Activated T-cell treated with anti-CD3 and anti-CD28 coated beads, Interleukin-2, amount 50 U/mL, for 24 hours (primary cell): ENCODE measurements around the gene SUMO2.
"Not testable (repeated sequence)": the region's sequence is repeated elsewhere in the genome, so short reads cannot be mapped to it uniquely, and the experiment has no call there.

ENCODE experiments used
- DNase-seq: peaks from one replicate; pipeline ENCODE4 v3.0.0-alpha.2; 2020
- H3K27ac Mint-ChIP-seq: 2 replicates; pipeline ENCODE4 v1.8.0; 2020; ENCODE audit warnings: mild to moderate bottlenecking, mixed read lengths
- H3K27me3 Mint-ChIP-seq: 2 replicates; pipeline ENCODE4 v1.8.0; 2020; ENCODE audit warnings: mixed read lengths
- H3K36me3 Mint-ChIP-seq: 2 replicates; pipeline ENCODE4 v1.8.0; 2020; ENCODE audit warnings: low read depth, mixed read lengths
- H3K4me1 Mint-ChIP-seq: 2 replicates; pipeline ENCODE4 v1.8.0; 2020; ENCODE audit warnings: low read depth, mixed read lengths
- H3K4me3 Mint-ChIP-seq: 2 replicates; pipeline ENCODE4 v1.8.0; 2020; ENCODE audit warnings: mild to moderate bottlenecking, moderate library complexity, mixed read lengths
- H3K9me3 Mint-ChIP-seq: 2 replicates; pipeline ENCODE4 v1.8.0; 2020; ENCODE audit warnings: mixed read lengths

The SUMO2 gene

DNA sequence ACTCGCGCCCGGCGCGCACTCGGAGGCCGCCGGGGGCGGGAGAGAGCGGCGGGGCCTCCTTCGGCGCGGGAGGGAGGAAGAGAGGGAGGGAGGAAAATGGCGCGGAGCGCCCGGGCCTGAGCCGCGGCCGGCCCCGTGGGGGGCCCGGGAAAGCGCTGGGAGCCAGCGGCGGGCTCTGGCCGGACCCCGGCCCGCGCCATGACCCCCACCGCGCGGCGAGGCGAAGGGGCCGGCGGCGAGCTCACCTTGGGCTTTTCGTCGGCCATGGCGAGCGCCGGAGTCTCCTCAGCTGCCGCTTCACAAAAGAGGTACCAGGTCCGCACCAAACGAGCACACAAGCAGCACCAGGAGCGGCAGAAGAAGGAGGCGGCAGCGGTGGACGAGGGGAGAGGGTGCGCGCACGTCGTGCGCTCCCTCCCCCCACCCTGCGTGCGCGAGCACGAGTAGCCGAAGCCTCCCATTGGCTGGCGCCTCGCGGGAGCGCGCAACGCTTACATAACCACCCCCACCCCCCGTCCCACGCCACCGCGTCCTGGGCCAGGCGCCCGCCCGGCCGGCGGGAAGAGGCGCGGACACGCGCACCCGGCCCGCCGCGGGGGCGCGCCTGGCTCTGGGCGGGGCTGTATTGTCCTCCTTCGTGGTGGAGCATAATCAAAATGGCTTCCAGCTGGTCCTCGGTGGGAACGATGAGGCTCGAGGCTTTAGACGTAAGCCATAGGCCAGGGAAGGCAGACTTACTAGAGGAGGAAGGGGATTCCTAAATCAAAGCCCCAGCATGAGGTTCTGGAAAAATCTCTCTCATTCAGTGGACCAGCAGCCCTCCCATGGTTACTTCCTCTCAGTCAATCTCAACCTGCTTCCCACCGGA lies at the start of gene SUMO2:
Gene SUMO2 (minus strand): TSS at position 391 of the 868 bp plus-strand sequence. CDS start 125 bp downstream, at position 266.
- DNase-seq: peak; percentile 98
- Mint-ChIP-seq H3K4me3 (peak within 1 kb of the TSS; percentile 95), H3K27ac (peak within 1 kb of the TSS; percentile 96), H3K4me1 (peaks cover 41% of the 10 kb centered on the region), H3K27me3 (no peaks in the 10 kb centered on the region), H3K36me3 (peaks cover 43% of the 10 kb centered on the region), H3K9me3 (no peaks in the 10 kb centered on the region)

DNA sequence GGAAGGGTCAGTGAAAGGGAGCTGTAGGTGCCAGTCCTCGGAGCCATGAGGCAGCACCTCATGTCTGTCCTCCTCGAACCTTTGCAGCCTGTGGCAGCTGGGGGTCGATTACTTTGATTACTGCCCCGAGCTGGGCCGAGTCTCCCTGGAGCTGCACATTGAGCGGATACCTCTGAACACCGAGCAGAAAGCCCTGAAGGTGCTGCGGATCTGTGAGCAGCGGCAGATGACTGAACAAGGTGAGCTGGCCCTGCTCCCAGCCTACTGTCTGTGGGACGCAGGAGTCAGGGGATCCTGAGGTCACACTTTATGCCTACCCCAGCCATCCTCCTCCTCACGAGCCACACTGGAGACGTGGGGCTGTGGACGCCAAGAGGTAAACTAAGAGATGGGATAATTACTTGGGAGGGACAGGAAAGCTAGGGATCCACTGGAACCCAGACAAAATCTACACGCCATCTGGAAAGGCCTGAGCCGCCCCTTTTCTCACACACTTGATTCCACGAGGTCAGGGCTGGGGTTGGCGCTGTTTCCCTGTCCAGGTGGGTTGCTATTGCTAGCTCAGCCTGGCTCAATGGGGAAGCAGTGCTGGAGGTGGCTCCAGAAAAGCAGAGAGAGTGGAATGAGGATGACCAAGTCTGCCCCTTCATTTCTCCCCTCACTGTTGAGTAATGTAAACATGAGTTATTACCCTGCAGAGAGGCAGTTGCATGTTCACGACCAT lies 49.1 kb upstream of the SUMO2 start:
- Mint-ChIP-seq H3K27ac (peak overlapping the region; percentile 44), H3K4me3 (no peak overlapping the region), H3K4me1 (no peaks in the 10 kb centered on the region), H3K36me3 (peaks cover 97% of the 10 kb centered on the region), H3K9me3 (no peaks in the 10 kb centered on the region), H3K27me3 (no peaks in the 10 kb centered on the region)
- no peak for DNase-seq

DNA sequence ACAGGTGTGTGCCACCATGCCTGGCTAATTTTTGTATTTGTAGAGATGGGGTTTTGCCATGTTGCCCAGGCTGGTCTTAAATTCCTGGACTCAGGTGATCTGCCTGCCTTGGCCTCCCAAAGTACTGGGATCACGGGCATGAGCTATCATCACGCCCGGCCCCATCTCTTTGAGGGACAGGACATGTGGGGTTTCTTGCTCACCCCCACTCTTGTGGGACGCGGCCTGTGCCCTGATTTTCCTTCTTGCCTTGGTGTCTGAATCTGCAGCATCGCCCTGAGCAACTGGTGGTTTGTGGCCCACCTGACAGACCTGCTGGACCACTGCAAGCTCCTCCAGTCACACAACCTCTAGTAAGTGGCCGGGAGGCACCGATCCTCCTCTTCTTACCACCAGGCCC lies 48.3 kb upstream of the SUMO2 start:
- DNase-seq: no peak
- Mint-ChIP-seq H3K4me1 (no peaks in the 10 kb centered on the region), H3K9me3 (no peaks in the 10 kb centered on the region), H3K27ac (peak overlapping the region; percentile 44), H3K4me3 (no peak overlapping the region), H3K36me3 (peaks cover 97% of the 10 kb centered on the region), H3K27me3 (no peaks in the 10 kb centered on the region)

DNA sequence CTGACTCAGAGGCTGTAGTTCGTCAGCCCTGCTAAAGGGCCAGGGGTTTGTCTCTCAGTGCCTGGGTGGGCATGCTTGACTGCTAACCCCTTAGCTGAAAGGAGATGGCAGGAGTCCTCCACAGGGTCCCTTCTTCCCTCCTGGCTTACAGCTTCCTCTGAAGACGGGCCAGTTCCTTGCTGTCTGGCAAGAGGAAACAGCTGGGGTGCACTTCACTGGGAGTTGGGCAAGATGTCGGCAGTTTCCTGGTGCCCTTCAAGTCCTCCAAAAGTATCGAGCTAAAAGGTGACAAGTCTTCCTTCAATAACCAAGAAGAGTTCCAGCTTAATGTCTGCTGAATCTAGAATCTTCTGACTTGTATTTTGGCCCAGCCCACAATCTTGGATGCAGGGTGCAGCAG lies 46.1 kb upstream of the SUMO2 start:
- Mint-ChIP-seq H3K4me3 (no peak overlapping the region), H3K4me1 (peaks cover 12% of the 10 kb centered on the region), H3K9me3 (no peaks in the 10 kb centered on the region), H3K27ac (peak overlapping the region; percentile 26), H3K27me3 (no peaks in the 10 kb centered on the region), H3K36me3 (peaks cover 96% of the 10 kb centered on the region)
- no peak for DNase-seq

DNA sequence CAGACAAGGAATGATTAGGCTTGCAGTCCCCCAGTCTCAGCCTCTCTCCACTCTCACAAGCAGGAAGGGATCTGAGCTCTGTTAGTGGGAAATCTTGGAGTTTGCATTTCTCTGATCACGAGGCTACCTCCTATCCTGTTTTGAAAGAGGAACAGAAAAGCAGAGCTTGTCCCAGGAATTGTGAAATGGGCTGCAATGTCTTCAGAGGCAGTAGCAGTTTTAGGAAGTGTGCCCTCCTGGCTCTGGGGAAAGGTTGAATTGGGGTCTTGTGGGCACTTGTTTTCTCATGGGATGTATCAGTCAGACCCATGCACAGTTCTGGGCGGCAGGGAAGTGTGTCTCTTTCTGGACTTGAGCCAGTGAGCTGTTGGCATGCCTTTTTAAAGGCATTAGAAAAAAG lies 45.5 kb upstream of the SUMO2 start:
- H3K27ac Mint-ChIP-seq: peak overlapping the region; percentile 26
- peaks cover 12% of the 10 kb centered on the region for H3K4me1 Mint-ChIP-seq
- no peak overlapping the region for H3K4me3 Mint-ChIP-seq
- peaks cover 95% of the 10 kb centered on the region for H3K36me3 Mint-ChIP-seq
- no peaks in the 10 kb centered on the region for H3K27me3 Mint-ChIP-seq
- no peaks in the 10 kb centered on the region for H3K9me3 Mint-ChIP-seq
- DNase-seq: no peak

DNA sequence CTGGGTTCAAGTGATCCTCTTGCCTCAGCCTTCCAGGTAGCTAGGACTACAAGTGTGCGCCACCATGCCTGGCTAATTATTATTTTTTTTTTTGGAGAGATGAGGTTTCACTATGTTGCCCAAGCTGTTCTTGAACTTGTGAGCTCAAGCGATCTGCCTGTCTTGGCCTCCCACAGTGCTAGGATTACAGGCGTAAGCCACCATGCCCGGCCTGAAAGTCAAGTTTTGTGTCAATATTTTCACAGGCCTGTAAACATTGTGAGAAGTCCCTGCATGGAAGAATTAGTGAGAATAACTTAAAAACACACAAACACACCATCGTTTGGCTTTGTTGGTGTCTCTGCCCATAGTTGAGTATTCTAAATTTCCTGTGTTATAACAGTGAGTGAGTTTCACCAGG lies 45.0 kb upstream of the SUMO2 start:
- H3K27ac Mint-ChIP-seq: no peak overlapping the region
- H3K4me1 Mint-ChIP-seq: peaks cover 12% of the 10 kb centered on the region
- no peak for DNase-seq
- no peaks in the 10 kb centered on the region for H3K27me3 Mint-ChIP-seq
- no peak overlapping the region for H3K4me3 Mint-ChIP-seq
- peaks cover 93% of the 10 kb centered on the region for H3K36me3 Mint-ChIP-seq
- no peaks in the 10 kb centered on the region for H3K9me3 Mint-ChIP-seq

DNA sequence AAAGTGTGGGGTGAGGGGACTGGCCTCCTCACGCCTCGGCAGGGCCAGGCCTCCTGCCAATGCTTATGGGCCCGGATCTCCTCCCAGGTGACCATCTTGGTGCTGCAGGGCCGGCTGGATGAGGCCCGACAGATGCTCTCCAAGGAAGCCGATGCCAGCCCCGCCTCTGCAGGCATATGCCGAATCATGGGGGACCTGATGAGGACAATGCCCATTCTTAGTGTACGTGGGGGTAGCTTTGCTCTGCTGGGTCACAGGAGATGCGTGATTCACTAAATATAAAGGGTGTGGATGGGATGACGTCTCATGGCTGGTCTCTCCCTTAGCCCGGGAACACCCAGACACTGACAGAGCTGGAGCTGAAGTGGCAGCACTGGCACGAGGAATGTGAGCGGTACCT lies 42.3 kb upstream of the SUMO2 start:
- no peak overlapping the region for H3K4me3 Mint-ChIP-seq
- H3K36me3 Mint-ChIP-seq: peaks cover 86% of the 10 kb centered on the region
- H3K9me3 Mint-ChIP-seq: no peaks in the 10 kb centered on the region
- peaks cover 12% of the 10 kb centered on the region for H3K4me1 Mint-ChIP-seq
- H3K27me3 Mint-ChIP-seq: no peaks in the 10 kb centered on the region
- peak overlapping the region; percentile 79 for H3K27ac Mint-ChIP-seq
- no peak for DNase-seq

DNA sequence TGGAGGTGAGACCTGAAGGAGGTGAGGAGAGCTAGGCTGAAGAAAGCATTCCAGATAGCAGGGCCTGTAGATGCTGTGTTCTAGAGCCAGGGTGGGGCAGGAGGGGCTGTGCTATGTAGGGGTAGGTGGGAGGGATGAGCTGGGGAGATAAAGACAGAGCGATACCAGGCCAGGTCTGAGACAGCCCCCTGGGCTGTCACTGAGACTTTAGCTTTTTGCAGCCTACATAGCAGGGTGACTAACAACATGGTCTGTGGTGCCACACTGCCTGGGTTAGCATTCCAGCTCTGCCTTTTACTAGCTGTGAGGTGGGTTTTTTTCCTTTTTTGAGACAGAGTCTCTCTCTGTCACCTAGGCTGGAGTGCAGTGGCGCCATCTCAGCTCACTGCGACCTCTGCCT lies 37.1 kb upstream of the SUMO2 start:
- Mint-ChIP-seq H3K9me3 (no peaks in the 10 kb centered on the region), H3K36me3 (peaks cover 84% of the 10 kb centered on the region), H3K27me3 (no peaks in the 10 kb centered on the region), H3K27ac (peak overlapping the region; percentile 14), H3K4me1 (peaks cover 4% of the 10 kb centered on the region), H3K4me3 (no peak overlapping the region)
- DNase-seq: no peak

DNA sequence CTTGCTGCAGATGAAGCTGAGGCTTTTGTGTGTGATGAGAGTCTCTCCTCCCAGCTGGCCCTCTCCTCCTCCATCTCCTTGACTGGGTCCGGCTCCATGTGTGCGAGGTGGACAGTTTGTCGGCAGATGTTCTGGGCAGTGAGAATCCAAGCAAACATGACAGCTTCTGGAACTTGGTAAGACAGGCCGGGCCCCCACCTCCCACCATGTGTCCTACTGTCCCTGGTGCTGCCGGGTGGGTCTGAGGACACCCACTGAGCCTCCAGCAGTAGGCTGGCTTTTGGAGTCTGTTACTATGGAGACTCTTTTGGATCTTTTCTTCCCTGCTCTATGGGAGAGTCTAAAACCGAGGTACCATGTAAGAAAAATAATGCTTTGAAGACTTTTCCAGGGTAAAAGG lies 35.4 kb upstream of the SUMO2 start:
- H3K27me3 Mint-ChIP-seq: no peaks in the 10 kb centered on the region
- no peak overlapping the region for H3K4me3 Mint-ChIP-seq
- H3K27ac Mint-ChIP-seq: no peak overlapping the region
- no peaks in the 10 kb centered on the region for H3K4me1 Mint-ChIP-seq
- no peaks in the 10 kb centered on the region for H3K9me3 Mint-ChIP-seq
- no peak for DNase-seq
- peaks cover 89% of the 10 kb centered on the region for H3K36me3 Mint-ChIP-seq

DNA sequence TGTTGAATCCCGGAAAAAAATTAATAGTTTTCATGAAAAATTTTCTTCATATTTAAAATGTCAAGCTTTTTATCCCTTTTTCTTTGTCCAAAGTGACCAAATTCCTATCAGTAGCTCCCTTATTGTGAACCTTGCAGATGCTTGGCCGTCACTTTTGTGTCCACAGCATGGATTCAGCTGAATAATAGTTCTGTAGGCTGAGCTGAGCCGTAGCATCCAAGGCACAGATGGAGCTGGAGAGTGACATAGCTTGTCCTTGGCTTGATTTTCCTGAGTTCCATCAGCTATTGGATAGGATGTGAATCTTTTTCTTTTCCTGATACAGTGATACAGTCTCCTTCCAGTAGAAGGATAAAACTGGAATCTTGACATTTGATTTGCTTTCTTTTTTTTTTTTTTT lies 26.3 kb upstream of the SUMO2 start:
- H3K4me1 Mint-ChIP-seq: peaks cover 24% of the 10 kb centered on the region
- peak overlapping the region; percentile 47 for H3K27ac Mint-ChIP-seq
- no peak for DNase-seq
- H3K36me3 Mint-ChIP-seq: peaks cover 81% of the 10 kb centered on the region
- H3K27me3 Mint-ChIP-seq: no peaks in the 10 kb centered on the region
- no peak overlapping the region for H3K4me3 Mint-ChIP-seq
- H3K9me3 Mint-ChIP-seq: no peaks in the 10 kb centered on the region

DNA sequence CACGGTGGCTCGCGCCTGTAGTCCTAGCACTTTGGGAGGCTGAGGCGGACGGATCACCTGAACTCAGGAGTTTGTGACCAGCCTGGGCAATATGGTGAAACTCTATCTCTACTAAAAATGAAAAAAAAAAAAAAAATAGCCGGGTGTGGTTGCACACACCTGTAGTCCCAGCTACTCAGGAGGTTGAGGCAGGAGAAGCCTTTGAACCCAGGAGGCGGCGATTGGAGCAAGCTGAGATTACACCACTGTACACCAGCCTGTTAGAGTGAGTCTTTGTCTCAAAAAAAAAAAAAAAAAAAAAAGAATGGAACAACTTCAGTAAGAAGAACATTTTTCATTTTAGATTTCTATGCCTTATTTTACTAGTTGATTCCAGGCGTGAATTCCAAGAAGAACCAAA lies 25.4 kb upstream of the SUMO2 start:
- Mint-ChIP-seq H3K27me3 (no peaks in the 10 kb centered on the region), H3K4me1 (peaks cover 28% of the 10 kb centered on the region), H3K4me3 (peak overlapping the region; percentile 97), H3K9me3 (no peaks in the 10 kb centered on the region), H3K36me3 (peaks cover 72% of the 10 kb centered on the region), H3K27ac (peak overlapping the region; percentile 76)
- no peak for DNase-seq

DNA sequence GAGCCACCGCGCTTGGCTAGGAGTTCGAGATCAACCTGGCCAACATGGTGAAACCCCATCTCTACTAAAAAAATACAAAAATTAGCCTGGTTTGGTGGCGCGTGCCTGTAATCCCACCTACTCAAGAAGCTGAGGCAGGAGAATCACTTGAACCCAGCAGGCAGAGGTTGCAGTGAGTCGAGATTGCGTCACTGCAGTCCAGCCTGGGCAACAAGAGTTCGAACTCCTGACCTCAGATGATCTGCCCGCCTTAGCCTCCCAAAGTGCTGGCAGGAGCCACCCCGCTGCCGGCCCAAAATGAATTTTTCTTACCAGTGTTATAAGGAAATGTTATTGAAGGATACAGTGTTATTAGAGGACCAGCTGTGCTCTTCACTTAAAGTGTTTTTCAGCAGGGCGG lies 25.0 kb upstream of the SUMO2 start:
- H3K9me3 Mint-ChIP-seq: no peaks in the 10 kb centered on the region
- H3K4me3 Mint-ChIP-seq: peak overlapping the region; percentile 97
- H3K27me3 Mint-ChIP-seq: no peaks in the 10 kb centered on the region
- H3K4me1 Mint-ChIP-seq: peaks cover 28% of the 10 kb centered on the region
- H3K27ac Mint-ChIP-seq: peak overlapping the region; percentile 76
- H3K36me3 Mint-ChIP-seq: peaks cover 68% of the 10 kb centered on the region
- DNase-seq: no peak

DNA sequence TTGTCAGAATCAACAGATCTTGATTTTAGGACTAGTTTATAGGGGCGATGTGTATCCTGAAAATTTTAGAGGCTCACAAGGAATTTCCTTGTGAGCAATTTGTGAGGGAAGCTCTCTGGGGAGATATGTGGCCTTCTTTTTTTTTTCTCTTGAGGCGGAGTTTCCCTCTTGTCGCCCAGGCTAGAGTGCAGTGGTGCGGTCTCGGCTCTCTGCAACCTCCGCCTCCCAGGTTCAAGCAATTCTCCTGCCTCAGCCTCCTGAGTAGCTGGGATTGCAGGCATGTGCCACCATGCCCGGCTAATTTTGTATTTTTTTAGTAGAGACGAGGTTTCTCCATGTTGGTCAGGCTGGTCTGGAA lies 24.3 kb upstream of the SUMO2 start:
- not testable (repeated sequence) for H3K27me3 Mint-ChIP-seq, H3K9me3 Mint-ChIP-seq, DNase-seq
- Mint-ChIP-seq H3K4me3 (peak overlapping the region; percentile 97), H3K36me3 (peaks cover 61% of the 10 kb centered on the region), H3K27ac (peak overlapping the region; percentile 100), H3K4me1 (peaks cover 28% of the 10 kb centered on the region)

DNA sequence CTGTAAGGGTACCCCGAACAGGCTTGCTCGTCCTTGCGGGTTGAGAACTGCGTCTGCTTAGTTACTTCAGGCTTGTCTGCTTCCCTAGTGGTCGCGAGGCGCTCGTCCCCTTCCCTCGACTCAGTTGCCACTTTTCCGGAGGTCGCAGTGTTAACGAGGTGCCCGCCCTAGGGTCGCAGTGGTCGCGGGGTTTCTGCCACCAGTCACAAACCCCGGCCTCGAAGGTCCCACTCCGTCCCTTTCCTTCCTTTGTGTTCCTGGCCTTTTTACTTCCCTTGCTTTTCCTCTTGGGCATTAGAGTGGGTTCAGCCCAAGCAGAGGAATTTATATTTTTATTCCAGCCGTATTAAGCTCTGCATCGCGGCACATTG lies 23.0 kb upstream of the SUMO2 start:
- H3K4me1 Mint-ChIP-seq: peaks cover 32% of the 10 kb centered on the region
- DNase-seq: no peak
- H3K9me3 Mint-ChIP-seq: no peaks in the 10 kb centered on the region
- H3K4me3 Mint-ChIP-seq: peak overlapping the region; percentile 97
- H3K27ac Mint-ChIP-seq: peak overlapping the region; percentile 100
- peaks cover 48% of the 10 kb centered on the region for H3K36me3 Mint-ChIP-seq
- no peaks in the 10 kb centered on the region for H3K27me3 Mint-ChIP-seq
